Amniotic stem cell (primary cell): ENCODE results near the gene APMAP.
"Not testable (repeated sequence)": the region's sequence is repeated elsewhere in the genome, so short reads cannot be mapped to it uniquely, and the experiment has no call there.

Source experiments
- DNase-seq: peaks from one replicate; lab custom pipeline; 2025; lab: John Stamatoyannopoulos, UW

The APMAP gene

DNA sequence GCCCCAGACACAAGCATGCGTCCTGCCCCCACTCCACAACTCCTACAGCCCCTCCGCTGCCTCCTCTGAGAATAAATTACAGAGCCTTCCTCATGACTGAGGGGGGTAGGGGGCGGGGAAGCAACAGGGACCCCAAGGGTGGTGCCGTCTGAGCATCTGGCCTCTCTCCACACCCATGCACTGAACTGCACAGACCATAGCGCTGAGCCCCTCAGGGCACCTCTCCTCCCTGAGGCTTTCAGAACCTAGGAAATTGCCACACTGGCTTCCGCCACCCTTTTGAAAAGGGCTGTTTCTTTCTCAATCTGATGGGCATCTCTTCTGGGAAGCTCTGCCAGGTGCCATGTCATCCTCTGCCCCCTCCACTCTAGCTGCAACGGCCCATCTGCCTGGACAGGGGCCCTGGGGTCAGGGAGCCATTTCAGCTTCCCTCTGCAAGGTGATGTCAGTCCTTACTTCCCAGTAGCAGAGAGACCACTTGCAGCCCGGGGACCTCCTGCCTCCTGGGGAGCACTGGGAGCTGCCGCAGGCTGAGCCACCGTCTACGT is 40.9 kb downstream of the APMAP start:
- no peak for DNase-seq

DNA sequence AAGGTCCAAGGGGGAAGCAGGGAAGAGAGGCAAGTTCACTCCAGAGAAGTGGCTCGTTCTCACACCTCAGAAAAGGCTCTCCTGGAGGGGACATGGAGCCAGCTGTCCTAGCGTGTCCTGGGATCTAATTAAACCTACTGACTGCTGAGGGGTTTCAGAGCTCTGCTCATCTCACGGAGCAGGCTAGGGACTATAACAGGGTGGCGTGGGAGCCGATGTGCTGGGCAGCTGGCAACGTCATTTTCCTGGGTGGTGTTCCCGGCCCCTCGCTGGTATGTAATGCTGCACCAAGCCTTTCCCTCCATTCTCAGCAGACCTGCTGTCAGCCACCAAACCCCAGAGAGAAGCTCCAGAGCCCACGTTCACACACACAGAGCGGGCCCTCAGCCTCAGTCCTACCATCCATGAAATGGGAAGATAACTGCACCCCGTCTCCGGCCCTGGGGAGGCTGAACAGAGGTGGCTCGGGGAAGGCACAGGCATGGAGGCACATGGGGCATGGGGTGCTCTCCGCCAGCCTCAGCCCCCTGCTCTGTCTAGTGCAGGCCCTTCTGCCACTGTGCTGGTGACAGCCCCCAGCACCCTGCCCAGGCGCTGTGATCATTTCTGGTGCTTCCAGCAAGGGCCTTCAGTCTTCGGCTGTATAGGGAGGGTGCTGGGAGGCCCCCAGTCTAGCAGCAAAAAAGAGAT is 41.6 kb downstream of the APMAP start:
- no peak for DNase-seq

DNA sequence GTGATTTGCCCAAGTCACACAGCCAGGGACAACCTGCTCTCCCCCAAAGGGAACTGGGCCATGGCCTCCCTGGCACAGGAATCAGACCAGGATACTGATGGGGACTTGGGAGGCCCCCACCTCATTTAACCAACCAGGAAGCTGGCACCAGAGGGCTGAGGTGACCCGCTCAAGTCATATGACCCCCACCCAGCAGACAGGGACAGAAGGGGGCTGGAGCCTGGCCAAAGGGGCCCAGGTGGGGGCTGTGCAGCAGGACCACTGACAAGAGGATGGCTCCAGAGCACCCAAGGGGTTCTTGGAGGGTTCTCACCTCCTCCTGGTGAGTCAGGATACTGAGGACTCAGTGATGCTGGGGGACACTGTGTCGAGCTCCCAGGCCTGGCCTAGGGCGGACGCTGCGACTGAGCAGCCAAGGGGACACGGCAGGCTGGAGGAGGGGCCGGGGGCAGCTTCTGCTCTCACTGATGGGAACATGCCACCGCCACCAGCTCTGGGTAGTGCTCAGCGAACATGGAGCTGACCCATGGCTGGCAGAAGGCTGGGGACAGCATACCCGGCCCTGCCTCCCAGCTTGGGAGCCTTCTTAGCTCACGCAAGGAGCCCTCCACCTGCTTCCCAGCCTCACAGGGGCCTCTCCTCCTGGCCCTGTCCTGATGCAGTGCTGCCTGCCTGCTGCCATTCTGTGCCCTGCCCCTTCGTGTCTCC is 42.3 kb downstream of the APMAP start:
- DNase-seq, result no peak

DNA sequence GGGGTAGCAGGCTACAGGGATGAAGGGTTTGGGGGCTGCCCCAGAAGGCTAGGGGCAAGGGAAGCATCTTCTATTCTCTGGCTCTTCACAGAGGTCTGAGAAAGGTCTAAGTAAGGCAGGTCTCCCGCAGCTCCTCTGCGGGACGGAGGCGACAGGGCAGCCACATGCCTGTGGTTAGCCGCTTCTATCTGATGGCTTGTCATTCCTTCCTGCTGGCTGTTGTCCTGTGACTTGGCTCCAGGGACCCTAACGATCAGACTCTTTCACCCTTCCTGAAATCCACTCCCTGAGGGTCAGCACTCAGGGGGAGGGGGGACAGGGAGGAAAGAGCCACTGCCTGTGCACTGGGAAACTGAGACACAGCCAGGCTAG is 42.8 kb downstream of the APMAP start:
- no peak for DNase-seq

DNA sequence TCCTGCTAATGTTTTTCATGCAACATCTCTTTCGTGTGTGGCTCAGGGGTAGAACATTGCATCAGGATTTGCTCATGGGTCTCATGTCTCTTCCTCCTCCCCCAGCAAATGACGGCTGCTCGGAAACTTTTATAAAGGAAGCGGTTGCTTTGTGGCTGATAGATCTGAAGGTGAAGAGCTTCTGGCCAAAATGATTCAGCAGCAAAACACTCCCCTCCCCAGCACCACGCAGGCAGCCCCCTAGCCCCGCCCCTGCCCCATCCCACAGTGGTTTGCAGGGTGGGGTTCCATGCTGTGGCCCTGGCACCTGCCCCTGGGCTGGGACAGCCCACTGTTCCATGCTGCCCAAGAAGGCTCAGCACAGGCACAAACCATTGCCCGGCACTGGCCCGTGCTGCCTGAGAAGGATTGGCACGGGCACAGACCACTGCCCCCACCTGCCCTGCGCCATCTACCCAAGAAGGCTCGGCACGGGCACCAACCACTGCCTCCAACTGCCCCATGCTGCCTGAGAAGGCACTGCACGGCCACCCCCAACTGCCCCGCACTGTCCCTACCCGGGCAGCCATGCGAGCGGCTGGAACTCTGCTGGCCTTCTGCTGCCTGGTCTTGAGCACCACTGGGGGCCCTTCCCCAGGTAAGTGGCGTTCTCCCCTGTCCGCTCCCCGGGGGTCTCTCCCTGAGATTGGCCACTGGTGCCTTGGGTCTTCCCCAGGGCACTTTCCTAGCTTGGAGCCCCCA is 43.4 kb downstream of the APMAP start, which contains the start of gene CST7:
Gene CST7, plus strand, starts transcription at position 331 of the 741 bp plus-strand sequence. Its CDS starts 237 bp downstream, at position 568.
- no peak for DNase-seq

DNA sequence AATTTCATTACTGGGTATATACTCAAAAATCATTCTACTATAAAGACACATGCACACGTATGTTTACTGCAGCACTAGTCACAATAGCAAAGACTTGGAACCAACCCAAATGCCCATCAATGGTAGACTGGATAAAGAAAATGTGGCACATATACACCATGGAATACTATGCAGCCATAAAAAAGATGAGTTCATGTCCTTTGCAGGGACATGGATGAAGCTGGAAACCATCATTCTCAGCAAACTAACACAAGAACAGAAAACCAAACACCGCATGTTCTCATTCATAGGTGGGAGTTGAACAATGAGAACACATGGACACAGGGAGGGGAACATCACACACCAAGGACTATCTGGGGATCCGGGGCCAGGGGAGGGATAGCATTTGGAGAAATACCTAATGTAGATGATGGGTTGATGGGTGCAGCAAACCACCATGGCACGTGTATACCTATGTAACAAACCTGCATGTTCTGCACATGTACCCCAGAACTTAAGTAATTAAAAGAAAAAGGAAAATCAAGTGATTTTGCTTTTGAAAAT is 44.1 kb downstream of the APMAP start:
- not testable (repeated sequence) for DNase-seq

DNA sequence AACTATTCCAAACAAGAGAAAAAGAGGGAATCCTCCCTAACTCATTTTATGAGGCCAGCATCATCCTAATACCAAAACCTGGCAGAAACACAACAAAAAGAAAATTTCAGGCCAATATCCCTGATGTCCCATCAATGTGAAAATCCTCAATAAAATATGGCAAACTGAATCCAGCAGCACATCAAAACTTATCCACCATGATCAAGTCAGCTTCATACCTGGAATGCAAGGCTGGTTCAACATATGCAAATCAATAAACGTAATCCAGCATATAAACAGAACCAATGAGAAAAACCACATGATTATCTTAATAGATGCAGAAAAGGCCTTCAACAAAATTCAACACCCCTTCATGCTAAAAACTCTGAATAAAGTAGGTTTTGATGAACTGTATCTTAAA is 46.2 kb downstream of the APMAP start:
- not testable (repeated sequence) for DNase-seq

DNA sequence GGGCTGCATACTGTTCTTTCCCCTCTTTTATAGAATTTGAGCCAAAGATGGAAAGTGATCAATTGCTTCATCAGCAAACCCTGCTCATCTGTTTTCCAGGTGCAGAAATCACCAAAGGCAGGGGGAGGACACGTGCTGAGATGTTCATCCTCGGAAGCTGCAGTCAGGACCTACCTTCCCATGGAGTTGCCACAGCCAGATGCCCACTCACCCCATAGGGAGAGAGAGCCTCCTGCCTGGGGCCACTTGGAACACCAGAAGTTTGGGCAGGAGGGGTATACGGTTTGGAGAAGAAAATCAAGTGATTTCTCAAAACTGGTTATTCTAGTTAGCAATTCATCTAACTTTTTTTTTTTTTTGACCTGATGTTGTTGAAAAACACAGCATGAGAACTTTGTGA is 48.8 kb downstream of the APMAP start:
- DNase-seq, result no peak

DNA sequence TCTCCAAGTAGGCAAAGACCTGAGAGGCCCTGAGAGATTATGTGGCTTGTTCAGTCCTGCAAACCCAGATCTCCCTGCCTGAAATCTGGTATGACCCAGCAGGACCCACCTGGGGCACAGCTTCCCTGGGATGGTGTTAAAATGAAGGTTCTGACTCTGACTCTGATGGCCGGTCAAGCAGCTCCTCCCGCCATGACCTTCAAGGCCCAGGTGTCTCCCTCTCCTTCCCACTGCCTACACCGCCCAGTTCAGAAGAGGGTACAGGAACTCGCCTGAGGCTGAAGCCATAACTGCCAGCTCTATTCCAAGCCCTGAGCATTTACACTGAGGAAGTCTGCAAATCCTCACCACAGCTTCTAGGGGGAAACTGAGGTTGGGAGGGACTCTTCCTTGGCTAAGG is 49.4 kb downstream of the APMAP start:
- DNase-seq, result no peak

DNA sequence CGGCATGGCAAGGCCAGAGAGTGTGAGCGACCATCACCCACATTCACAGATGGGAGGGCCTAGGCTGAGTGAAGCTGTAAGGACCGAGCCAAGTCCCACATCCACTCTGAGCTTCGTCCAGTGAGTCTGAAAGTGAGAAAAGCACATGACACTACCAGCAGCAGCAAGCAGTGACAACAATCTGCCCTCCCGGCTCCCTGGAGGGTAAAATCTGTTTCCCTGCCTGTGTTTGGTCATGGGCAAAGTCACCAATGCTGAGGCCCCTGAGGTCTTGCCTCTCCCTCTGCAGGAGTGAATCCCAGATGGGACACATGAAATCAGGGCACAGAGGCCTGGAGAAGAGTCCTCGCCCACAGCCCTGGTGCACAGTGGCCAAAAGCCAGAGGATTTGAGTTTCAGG is 49.9 kb downstream of the APMAP start:
- DNase-seq, result no peak

DNA sequence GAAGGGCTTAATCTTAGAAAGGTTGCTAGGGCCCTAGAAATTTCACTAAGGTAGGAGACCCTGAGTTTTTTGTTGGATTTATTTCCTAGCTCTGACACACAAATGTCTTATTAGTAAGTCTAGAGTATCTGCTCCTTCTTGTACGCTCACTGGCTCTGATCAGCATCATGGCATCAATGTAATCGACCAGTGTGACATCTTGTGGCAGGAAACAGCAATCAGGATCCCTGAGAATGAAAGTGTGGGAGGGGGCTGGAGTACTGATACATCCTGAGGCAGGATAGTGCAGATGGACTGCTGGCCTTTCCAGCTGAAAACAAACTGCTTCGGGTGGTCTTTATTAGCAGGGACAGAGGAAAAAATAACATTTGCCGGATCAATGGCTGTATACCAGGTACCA is 53.5 kb downstream of the APMAP start:
- no peak for DNase-seq

DNA sequence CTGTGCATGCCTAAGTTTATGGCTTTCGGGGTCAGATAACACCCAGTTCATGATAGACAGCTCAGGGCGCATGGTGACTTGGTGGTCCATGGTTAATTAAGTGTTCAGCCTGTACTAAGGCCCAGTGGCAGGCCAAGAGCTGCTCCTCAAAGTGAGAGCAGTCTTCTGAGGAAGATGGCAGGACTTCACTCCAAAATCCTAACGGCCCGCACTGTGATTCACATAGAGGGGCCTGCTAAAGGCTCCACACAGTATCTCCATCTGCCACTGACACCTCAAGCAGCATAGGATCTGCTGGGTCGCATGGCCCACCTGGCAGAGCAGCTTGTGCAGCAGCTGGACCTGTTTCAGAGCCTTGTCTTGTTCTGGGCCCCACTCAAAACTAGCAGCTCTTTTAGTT is 54.1 kb downstream of the APMAP start:
- DNase-seq, result no peak

DNA sequence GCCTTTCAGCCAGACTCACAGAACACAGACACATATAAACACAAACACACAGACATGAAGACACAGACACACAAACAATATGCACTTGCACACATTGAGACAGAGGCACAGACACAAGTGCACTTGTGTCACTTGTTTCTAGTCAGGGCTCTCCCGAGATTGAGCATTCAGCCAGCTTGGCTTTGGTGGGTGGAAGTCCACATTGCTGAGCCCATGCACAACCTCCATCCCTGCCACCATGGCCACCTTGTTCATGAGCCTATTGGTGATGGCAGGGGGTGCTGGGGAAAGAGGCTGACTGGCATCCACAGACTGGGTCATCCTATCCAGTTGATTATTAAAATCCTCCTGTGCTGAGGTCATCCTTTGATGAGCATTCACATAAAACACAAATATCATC is 55.0 kb downstream of the APMAP start:
- DNase-seq, result no peak

DNA sequence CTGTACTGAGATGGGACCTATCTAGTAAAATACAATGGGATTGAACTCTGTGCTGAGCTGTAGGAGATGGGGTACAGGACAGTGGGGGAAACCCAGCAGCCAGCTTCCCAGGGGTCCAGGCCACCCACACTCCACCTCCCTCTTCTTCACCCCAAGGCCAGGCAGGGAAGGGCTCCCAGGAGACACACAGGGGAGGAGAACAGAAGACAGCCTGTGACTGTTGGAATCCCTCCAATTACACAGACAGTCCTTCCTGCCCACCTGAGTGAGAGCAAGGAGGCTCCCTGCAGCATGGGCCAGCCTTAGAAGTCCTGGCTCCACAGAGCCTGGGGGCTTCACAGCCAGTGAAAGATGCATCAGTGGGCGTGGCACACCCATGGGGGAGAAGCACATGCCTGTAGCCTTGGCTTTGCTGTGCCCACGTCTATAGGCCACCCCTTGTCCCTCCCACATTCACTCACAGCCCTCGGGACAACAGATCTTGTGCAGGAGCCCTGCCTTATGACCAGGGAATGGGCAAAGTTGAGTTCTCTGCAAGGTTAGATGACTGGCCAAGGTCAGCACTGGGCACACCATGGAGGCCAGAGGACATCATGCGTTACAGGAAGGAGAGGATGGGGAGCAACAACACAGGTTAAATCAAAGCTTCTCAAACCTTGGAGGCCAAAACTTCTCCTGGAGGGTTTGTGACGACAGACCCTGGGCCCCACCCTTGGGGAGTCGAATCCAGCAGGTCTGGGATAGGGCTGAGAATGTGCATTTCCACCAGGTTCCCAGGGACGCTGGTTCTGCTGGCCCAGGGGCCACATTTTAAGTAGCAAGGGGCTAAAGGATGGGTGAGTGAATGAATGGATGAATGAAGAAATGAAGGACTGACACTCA is 55.8 kb downstream of the APMAP start:
- no peak for DNase-seq

DNA sequence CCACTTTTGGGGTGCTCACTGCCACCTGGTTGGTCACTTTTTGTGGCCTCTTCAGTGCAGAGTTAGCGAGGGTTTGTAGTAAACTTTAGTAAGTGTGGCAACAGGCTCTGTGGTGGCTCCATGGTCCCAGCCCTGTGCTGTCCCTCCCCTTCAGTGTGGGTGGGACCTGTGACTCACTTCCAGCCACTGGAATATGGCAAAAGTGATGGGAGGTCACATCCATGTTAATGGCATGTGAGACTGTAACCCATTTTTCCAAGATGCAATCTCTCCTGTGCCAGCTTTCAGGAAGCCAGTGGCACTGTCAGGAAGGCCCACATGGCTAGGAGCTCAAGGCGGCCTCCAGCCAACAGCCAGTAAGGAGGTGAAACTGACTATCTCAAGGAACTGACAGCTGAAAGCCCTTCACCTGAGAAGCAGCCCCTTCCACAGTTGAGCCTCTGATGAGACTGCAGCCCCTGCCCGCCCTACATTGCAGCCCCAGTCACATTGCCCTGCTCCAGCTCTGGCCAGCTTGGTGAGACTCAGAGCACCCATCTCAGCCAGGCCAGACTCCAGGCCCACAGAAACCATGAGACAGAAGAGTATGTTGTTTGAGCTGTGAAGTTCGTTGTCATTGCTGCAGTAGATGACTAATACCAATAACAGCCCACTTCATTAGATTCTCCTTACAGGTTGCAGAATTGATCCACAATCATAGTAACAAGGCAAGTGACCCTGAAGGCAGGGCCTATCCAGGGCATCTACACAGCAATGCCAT is 56.6 kb downstream of the APMAP start:
- no peak for DNase-seq

DNA sequence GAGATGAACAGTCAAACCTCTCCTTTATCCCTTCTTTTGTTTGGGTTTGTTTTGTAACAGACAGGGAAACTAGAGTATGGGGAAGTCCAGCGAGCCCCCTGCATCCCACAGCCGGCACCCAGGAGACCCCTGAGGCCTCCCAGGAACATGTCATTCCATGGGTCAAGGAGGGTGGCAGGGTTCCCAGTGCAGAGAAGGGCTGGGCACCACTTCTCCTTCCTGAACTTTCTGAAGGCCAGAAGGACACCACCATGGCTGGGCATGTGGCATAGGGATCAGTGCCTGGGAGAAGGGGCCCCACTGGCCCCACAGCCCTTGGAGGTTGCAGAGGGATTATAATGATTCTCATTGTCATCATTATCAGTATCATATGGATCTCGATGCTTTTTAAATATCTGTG is 57.4 kb downstream of the APMAP start:
- DNase-seq, result no peak

DNA sequence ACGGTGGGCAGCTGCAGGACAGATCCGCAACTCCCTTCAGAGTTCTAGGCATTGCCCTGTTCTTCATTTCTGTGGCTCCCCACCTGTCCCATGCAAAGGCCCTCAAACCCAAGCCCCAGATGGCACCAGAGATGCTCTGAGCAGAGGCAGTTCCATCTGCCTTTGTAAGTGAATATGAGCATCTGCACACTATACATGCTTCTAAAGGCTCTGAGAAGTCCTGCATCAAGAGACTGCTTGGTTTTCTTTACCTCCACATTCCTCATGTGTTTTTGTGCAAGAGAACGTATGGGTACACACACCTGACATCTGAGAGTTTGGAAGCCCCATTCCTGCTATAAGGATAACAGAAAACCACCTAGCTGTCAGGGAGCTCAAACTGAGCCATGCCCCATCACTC is 57.8 kb downstream of the APMAP start:
- DNase-seq, result no peak

DNA sequence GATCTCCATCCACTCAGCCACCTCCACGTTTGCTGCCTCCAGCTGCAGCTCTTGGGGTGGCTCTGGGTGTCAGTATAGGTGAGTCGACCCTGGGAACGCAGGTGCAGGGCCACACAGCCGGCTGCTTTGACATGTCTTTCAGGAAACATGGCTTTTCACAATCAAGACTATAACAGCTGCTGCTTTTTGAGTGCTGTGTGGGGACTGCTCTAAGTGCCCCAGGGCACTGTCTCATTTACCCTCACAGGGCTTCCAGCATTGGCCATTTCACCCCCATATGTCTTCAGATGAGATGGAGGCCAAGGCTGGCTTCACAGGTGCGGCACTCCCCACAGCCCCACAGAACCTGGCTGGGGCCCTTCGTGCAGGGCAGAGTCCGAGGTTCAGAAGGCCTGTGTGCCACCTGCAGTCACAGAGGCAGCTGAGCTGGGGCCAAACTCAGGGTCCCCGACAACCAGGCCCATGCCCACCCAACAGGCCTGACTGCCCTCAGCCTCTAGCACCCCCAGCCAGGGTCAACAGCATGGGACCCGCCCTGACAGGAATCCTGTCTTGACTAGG is 58.4 kb downstream of the APMAP start:
- DNase-seq, result no peak

DNA sequence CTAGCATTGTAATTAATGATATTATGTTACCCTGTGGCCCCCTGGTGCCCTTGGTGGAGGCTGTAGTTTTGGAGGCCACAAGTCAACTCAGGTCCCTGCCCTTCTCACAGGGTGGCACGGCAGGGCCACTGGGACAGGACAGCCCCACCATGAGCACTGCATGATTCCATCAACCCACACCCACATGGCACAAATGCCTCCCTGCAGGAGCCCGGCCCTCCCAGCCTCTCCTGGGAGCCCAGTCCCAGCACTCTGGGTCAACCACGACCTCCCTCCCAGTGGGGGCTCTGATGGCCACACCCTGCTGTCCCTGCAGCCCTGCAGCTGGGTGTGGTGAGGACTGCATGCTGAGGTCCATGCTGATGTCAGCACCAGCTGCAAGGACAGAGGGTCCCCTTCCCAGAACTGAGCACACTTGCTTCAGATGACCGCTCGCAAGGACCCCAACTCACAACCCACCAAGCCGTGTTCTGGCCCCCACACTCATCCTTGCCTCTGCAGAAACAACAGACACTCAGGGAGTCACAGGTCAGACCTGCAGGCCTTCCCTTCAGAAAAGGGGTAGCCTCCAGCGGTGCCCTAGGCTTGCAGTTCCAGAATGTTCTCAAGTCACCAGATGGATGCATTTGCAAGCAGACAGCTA is 59.2 kb downstream of the APMAP start:
- no peak for DNase-seq

DNA sequence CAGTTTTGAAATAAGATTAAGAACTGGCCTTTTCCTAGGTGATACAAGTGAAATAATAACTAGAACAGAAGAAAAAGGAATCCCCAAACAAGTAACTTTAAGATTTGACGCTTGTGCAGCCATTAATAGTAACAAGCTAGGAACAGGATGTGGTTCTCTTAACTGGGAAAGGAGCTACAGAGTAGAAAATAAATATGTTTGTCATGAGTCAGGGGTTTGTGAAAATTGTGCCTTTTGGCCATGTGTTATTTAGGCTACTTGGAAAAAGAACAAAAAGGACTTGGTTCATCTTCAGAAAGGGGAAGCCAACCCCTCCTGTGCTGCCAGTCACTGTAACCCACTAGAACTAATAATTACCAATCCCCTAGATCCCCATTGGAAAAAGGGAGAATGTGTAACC is 60.7 kb downstream of the APMAP start:
- not testable (repeated sequence) for DNase-seq
